Fibroblast of lung (primary cell): Measurements from ENCODE around the gene RAPGEF5.

Source experiments
- CTCF ChIP-seq, 2 donors: IDR thresholded peaks in 1 of 2; conservative IDR thresholded peaks in 1 of 2; 1 replicate in 1 of 2; 2 replicates in 1 of 2; pipeline ENCODE4 v1.5.1; 2011 to 2012; ENCODE audit warnings: low read length in 2 of 2, control low read depth in 1 of 2, inconsistent platforms in 1 of 2, low read depth in 1 of 2, mild to moderate bottlenecking in 1 of 2
- EZH2 ChIP-seq: IDR thresholded peaks from 2 replicates; pipeline ENCODE4 v1.5.1; 2012; ENCODE audit warnings: low read length, control low read depth, mild to moderate bottlenecking; ENCODE audit errors: missing control alignments

DNA sequence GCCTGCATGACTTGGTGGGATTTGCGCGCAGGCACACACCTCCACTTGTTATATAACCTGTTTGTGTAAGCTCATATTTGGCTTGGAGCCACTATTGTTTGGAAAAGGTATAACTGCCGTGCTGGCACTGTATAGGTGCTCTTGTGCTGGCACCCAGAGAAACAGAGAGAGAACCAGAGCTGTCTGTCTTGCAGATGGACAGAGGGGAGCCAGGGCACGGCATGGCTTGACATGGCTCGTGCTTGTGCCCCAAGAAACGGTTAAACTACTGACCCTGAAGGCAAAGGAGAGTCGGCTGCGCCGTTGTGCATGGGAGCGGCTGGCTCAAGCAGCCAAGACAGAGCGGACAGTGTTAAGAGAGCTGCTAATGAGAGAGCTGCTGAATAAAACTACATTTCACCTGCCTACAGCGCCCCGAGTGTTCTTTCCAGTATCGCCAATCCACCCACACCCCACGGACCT, 23.2 kb downstream of the RAPGEF5 start:
- TF ChIP-seq CTCF (conservative IDR thresholded peaks at IDR 0.05 in 1 of 2, IDR thresholded peaks at IDR 0.05 in 1 of 2; ENCODE audit: low read depth in 1 of 2, low read length in 2 of 2) (no peak), EZH2 (no peak)
